Measurements from ENCODE around the gene NSG1. TPM values are rescaled to one million over a fixed set of nuclear protein-coding genes. Genes with fewer than 3 reads are reported as not detected.
A peak's percentile ranks its signal among the peaks of the same experiment; 100 is the strongest.

NSG1 gene
- total RNA-seq, 1 donor from 2014 or later = 12.2 TPM

DNA sequence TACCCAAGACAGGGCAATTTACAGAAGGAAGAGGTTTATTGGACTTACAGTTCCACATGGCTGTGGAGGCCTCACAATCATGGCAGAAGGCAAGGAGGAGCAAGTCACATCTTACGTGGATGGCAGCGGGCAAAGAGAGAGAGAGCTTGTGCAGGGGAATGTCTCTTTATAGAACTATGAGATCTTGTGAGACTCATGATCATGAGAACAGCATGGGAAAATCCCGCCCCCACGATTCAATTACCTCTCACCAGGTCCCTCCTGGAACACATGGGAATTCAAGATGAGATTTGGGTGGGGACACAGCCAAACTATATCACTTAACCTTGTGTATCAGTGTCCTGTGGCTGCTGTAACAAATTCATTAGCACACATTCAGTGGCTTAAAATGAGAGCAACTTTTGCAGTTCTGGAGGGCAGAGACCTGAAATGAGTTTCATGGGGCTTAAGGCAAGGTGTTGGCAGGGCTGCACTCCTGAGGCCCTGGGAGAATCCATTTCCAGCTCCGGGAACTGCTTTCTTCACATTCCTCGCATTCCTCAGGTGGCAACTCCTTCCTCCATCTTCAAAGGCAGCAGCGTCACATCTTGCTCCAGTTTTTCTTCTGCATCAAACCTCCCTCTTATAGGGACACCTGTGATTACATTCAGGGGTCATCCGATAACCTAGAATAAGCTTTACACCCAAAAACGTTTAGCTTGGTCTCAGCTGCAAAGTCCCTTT is 22.3 kb upstream of the NSG1 start:
- no peak for ATAC-seq
- intact Hi-C loops (cut with micrococcal nuclease) = no loop called here
- no peak for DNase-seq

DNA sequence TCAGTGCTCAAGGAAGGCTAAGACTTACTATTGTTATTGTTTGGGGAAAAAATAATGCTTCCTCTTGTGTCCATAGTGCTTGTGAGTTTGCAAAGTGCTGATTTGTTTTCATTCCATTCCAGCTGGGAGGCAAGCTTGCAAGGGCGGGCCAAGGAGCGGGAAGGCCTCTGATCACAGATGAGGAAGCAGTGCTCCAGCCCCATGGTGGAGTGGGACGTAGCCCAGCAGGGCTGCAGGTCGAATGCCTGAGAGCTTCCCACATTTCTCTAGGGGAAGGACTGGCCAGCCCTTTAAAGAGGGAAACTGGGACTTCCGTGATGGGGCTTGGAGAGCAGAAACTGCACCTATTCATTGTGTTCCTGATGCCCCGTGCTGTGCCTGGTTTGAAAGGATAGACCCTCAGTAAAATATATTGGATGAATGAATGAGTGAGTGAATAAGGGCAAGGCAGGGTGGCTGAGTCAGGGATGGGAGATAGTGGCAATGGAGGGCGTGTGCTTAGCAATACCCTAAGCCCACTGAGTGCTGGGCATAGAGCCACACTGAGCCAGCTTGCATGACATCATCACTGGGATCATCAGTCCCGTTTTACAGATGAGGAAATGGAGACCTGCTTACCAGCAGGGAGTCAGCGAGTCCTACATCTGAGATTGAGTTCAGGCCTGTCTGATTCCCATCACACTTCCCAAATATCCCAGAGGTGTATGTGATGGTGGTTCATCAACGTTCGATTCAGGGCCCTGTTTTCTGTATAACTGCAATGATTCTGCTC is 17.9 kb upstream of the NSG1 start:
- no peak for DNase-seq
- intact Hi-C loops (cut with micrococcal nuclease) = no loop called here
- no peak for ATAC-seq

DNA sequence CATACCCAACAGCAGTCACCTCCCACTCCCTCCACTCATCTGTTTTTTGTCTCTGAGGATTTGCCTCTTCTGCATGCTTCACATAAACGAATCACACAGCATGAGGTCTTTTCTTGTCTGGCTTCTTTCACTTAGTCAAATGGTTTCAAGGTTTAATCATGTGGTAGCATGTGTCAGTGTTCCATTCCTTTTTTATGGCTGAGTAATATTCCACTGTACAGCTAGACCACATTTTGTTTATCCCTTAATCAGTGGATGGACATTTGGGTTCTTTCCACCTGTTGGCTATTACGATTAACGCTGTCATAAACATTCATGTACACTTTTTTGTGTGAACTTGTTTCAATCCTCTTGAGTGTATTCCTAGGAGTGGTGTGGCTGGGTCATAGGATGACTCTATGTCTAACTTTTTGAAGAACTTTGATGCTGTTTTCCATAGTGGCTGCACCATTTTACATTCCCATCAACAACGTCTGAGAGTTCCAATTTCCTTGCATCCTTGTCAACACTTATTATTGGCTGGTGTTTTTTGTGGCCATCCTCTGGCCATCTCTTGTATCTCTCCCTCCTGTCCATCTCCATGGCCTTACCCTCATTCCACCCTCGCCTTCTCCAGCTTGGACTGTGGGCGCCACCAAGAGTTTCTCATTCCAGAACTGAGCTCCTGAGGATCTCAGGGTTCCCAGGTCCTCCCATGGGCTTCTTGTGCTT is 12.4 kb upstream of the NSG1 start:
- DNase-seq (no peak), ATAC-seq (no peak)
- intact Hi-C loops (cut with micrococcal nuclease) = no loop called here

DNA sequence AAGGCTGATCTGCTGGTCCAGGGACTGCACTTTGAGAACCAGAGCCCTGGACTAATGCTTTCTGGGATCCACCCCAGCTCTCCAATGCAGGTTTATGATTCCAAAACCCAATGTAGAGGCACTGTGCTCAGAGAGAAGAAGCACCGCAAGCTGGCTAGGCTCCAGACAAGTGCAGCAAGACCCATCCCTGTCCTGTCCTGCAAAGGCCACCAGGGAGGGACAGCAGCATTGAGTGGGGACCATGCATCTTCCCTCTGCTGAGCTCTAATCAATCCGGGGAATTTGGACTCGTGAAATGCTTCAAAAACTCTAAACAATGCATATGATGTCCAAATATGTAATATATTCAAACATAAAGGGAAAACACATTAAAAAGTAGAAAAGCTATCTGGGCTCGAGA is 10.8 kb upstream of the NSG1 start:
- DNase-seq (no peak), ATAC-seq (no peak)
- intact Hi-C loops (cut with micrococcal nuclease) = no loop called here

DNA sequence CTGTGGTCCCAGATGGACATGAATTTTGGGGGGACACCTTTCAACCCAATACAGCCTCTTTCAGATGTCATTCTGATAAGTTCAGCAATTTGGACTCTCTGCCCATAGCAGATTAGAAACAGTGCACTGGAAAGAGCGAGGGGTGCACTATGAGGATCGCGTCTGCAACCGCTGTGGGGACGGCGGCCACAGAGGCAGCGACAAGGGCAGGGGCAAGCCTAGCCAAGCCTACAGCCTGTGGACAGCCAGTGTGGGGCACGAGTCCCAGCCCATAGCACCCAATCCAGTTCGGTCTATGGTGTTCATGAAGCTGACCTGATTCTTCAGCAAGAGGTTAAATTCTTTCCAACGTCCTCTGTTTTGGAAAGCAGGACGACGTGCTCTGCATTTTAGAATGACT is 9.7 kb upstream of the NSG1 start:
- ATAC-seq (no peak), DNase-seq (no peak)
- intact Hi-C loops (cut with micrococcal nuclease) = no loop called here

DNA sequence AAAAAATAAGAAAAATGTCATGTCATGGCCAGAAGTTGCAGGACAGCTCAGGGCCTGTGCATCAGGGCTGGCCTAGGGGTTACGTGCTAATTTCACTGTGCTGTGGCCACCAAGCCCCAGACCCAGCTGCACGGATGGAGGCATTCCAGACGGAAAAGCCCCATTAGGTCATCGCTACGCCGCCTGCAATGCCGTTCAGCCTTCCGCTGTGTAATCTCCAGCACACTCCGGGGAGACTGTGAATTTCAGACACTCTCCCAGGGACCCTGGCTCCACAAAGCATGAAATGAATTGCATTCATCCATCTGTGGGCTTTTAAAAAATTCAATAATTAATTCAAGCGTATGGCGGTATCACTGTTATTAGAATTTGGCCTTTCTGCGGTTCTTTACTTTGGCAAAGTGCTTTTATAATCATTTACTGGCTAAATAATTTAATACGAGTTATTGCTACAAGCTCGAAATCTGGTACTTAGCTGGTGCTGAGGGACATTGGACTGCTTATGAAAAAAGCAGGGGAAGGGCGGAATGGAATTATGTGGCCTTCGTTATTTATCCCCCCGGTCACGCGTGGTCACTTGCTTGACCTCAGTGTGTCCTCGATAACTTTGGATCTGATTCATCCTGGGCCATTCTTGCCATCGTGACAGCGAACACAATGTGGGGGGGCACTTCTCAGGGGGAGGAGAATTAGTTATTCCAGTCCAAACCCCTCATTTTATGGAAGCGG is 9.0 kb upstream of the NSG1 start:
- peak; percentile 86 for ATAC-seq
- peak; percentile 53 for DNase-seq
- intact Hi-C loops (cut with micrococcal nuclease) = no loop called here

DNA sequence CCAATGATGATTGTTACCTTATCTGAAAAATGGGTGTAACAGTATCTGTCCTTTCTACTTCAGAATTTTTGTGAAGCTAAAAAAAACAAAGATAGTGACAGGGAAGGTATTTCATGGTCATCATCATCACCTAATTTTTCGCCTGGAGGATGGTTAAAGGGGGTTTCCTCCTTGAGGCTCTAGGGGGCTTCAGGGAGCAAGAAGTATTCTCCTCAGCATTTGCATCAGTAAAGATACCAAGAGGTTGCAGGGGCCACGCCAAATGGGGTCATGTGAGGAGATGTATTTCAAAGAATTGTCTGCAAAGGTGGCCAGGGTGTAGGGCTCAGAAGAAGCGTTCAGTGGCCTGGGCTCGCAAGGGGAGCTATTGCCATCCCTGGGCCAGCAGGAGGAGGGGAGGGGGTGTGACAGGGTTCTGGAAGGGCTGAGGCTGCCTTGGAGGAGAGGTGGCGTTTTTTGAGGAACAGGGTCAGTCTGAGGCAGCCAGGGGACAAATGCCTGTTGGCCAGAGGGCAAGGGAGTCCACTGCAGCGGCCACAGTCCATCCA is 7.3 kb upstream of the NSG1 start:
- intact Hi-C loops (cut with micrococcal nuclease) = no loop called here
- ATAC-seq (no peak), DNase-seq (no peak)

DNA sequence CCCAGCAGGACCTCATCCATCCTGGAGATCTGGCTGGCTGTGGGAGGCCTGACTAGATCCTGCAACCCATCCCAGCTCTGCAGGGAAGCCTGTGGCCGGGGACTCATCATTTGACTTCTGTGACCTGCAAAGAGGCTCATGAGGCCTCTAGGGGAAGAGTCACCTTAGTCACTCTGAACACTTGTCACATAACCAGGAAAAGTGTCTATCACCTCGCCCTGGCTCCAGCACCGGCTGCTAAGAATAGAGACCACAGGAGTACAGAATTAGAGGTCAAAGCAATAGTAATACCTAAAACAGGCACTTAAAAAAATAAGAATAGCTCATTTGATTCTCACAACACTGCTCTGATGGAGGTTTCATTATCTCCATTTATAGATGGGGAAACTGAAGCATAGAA is 3.8 kb upstream of the NSG1 start:
- DNase-seq = peak; percentile 58
- intact Hi-C loops (cut with micrococcal nuclease) = no loop called here
- ATAC-seq = peak; percentile 78

DNA sequence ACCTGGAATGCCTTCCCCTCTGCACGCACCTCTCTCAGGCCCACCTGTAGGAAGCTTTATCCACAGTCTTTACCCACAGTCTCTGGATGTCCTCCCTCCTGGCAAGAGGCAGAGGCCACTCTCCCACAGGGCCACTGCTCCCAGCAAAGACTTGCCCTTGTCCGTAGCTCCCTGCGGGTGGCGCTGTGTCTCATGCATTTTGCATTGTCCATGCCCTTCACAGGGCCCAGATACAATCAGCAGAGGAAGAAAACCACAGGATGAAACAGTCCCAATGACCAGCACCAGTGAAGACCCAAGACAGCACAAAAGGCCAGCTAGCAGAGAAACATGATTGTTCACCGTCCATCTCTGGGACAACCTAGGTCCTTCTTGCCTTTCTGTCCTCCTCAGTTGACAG is 2.1 kb upstream of the NSG1 start:
- DNase-seq (no peak), ATAC-seq (no peak)
- intact Hi-C loops (cut with micrococcal nuclease) = no loop called here

DNA sequence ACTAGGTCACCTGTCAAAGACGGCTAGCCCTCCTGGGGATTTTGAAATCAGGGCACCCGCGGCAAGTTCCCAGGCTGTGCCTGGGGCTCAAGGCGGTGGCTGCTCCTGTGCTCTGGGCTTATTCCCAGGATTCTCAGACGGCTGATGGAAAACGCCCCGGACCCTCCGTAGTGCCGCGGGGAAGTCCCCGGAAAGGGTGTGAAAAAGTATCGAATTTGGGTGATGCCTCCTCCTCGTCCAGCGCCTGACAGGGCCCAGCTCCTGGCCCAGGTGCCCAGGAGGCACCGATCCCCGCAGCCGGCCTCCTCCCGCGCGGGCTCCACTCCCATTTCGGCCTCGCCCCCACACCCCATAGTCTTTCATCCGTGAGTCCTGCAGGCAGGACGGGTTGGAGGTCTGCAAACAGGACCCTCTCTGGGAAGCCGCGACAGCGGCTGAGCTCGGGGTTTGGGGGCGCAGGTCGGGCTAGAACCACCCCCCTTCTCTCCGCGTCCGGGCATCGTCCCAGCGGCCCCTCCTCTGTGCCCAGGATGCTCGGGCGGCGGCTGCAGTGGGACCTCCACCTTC is 1.1 kb upstream of the NSG1 start:
- intact Hi-C loops (cut with micrococcal nuclease) = no loop called here
- no peak for ATAC-seq
- DNase-seq = no peak

DNA sequence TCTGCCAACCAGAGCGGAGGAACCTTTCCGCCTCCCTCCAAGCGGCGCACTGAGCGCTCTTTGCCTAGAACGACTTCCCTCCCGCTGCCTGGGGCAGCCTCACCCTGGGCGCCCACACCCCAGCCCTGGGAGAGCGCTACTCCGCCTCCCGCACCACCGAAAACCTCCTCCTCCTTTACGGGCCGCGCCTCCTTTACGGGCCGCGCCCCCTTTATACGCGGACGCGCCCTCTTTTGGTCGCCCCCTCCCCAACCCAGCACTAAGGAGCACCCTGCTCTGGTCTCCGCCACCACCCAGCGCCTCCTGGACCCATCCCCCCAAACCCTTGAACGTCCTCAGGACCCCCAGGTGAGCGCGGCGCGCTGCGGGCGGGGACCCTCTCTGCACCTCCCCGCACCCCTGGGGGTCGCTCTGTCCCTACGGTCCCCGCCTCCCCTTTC is 586 bp upstream of the NSG1 start:
- intact Hi-C loops (cut with micrococcal nuclease) = no loop called here
- peak; percentile 33 for ATAC-seq
- DNase-seq = no peak

DNA sequence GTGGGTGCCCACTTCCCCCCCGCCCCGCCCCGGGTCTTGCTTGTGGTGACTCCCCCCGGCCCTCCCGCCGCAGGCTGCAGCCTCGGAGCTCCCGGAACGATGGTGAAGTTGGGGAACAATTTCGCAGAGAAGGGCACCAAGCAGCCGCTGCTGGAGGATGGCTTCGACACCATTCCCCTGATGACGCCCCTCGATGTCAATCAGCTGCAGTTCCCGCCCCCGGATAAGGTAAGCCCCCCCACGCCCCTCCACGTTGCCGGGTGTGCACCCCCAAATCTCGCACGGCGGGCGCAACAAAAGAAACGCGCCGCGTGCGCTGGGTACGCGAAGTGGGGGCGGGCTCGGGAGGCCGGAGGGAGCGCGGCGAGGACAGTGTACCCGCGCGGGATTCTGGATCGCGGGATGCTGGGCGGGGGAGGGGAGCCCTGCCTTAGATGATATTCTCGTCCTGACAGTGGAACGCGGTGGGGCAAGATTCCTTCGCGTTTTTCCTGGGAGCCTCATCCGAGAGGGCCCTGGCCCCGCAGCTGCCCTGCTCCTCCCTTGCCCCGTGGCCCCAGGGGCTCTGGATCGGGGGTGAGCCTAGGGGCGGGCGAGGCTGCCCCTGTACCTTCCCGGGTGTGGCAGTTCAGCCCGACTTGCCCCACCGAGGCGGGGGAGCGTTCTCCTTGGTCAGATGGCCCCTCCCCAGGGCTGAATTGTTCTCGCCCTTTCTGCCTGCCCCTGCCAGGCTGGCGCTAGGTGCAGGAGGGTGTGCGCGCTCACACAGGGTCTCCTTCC is 819 bp downstream of the NSG1 start:
- intact Hi-C loops (cut with micrococcal nuclease) = no loop called here
- ATAC-seq (peak; percentile 20), DNase-seq (no peak)

DNA sequence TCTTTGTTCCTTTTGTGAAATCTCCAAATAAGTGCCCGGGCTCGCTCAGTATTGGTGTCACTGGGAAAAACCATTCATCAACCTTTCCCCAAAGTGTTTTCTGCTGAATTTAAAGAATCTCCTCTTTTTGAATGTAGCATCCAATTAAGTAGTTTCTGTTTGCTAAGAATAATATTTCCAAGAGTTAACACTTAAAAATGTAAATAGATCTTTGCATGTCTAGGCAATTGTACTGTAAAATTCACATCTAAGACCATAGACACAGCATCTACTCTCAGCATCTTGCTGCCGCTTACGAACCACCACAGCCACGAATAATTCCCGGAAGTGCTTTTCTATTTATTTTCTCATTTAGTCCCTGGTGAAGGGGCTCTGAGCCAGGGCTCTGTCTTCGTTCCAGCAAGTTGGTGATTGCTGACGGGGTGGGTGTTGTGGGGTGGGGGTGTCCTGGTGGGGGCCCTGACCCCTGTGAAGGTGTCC is 1.4 kb downstream of the NSG1 start:
- ATAC-seq (no peak), DNase-seq (no peak)
- intact Hi-C loops (cut with micrococcal nuclease) = no loop called here

DNA sequence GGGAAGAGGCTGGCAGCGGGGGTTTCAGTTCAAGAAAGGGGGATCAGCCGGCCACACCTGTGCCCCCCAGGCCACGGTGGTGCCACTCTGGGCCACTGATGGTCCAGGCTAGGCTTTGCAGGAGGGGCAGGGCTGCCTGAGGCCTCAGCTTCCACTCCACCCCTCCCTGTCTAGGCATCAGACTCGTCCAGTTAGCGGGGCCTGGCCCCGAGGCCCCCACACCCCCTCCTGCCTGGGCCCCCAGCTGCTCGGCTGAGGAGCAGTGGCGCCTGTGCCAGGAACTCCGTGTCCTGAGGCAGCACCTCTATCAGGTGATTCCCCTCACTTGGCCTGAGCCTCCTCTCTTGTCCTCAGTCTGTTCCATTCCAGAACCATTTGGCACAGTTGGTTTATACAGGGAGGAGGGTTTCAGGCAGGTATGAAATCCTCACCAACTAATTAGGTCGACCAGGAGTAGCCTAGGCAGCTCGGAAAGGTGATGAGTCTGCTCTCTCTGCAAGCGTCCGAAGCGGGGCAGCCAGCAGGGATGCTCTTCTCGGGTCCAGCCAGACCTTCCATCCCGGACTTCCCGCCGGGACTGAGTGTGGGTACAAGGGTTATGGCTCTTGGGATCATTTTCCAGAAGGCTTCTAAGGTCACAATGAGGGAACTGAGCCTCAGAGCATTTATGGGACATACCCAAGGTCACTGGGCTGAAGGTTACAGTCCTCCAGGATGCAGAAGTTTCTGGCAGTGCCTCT is 2.1 kb downstream of the NSG1 start:
- peak; percentile 49 for DNase-seq
- intact Hi-C loops (cut with micrococcal nuclease) = no loop called here
- ATAC-seq = peak; percentile 60

DNA sequence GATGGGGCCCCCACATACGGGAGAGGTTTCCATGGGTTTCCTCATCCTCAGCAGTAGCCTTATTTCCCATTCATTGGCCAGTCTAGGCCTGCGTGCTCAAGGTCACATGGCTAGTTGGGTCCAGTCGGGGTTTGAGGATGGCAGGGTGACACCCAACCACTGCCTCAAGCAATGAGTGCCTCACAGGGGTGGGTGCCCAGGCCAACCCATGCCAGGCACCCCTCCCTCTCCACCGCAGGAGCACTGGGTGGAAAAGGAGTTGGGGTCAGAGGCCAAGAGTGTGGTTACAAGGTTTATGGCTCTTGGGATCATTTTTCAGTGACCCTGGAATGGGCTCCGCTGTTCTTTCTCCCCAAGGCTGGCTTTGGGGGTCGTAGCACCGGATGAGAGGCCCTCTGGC is 3.1 kb downstream of the NSG1 start:
- DNase-seq (no peak), ATAC-seq (no peak)
- intact Hi-C loops (cut with micrococcal nuclease) = no loop called here

DNA sequence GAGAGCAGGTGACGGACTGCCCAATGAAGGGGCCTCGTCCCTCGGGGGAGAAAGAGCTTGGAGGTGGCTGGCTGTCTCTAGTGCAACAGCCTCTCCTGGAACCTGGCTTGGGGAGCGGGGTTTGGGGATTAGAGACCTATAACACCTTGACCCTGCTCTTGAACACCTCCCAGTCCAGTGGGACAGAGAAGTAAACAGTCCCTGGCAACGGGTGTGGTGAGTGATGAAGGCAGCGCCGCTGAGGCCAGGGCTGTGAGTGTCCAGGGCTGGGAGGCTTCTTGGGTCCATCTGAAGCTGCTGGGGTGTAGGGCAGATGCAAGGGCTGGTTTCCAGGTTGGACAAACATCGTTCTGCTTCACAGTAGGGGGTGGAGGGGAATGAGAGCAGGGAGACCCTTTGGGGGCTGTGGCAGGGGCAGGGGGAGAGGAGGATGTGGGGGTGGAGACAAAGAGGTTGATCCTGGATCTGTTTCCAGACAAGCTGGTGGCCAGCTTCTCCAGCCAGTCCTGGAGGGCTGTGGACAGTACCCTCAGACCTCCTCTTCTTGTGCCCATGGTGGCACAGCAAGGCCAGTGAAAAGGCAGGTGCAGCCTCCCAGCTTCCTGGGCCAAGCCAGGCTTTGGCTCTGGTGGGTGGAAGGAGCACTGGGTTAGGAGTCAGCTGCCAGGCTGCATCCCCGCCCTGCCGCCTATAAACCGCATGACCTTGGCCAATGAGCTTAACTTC is 3.8 kb downstream of the NSG1 start:
- no peak for DNase-seq
- intact Hi-C loops (cut with micrococcal nuclease) = no loop called here
- ATAC-seq = no peak

DNA sequence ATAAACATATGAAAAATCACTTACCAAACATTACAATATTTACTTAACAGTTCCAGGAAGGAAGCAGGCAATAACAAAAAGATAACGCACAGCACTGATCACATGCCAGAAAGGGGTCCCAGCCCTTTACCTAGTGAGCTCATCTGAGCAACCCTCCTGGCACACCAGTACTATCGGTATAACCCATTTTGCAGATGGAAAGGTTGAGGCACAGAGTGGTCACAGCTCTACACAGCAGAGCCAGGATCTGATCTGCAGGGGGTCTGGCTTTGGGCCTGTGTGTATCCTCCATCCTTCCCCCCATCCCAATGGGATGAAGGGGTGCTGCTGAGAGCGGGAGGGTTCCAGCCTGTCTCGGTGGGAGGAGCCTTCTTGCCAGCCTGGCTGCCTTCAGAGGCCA is 5.0 kb downstream of the NSG1 start:
- intact Hi-C loops (cut with micrococcal nuclease) = no loop called here
- no peak for ATAC-seq

More for the DNA sequence above, 5.0 kb downstream of the NSG1 start:
- DNase-seq = no peak
